Activated CD8-positive, alpha-beta T cell treated with anti-CD3 and anti-CD28 coated beads for 36 hours (primary cell): Measurements from ENCODE around the gene SLC19A1. TPM values are rescaled to one million over a fixed set of nuclear protein-coding genes. Genes with fewer than 3 reads are reported as not detected.
A peak's percentile ranks its signal among the peaks of the same experiment; 100 is the strongest.

Source experiments
- ATAC-seq: fragments of 200-7000 bp; cut with Tn5 transposase; one replicate; pipeline ENCODE4 v1.10.0; 2021; ENCODE audit warnings: mild to moderate bottlenecking, moderate library complexity
- CTCF ChIA-PET: fragments of 350-600 bp; sonication (Branson Sonifier 250); formaldehyde crosslinking; loops from one replicate; lab custom pipeline; 2021; ENCODE audit warnings: antibody characterized with exemption; lab: Charles Lee
- POLR2A ChIA-PET: fragments of 350-600 bp; sonication (Branson Sonifier 250); formaldehyde crosslinking; loops from one replicate; lab custom pipeline; 2021; ENCODE audit warnings: antibody characterized with exemption; lab: Charles Lee
- DNase-seq: peaks from one replicate; pipeline ENCODE4 v3.0.0-alpha.2; 2020
- H3K27ac Mint-ChIP-seq: one replicate; pipeline ENCODE4 v1.8.0; 2021; ENCODE audit warnings: mild to moderate bottlenecking, mixed read lengths
- H3K27me3 Mint-ChIP-seq: one replicate; pipeline ENCODE4 v1.8.0; 2021; ENCODE audit warnings: mixed read lengths
- H3K36me3 Mint-ChIP-seq: one replicate; pipeline ENCODE4 v1.8.0; 2021; ENCODE audit warnings: low read depth, mixed read lengths
- H3K4me1 Mint-ChIP-seq: one replicate; pipeline ENCODE4 v1.8.0; 2021; ENCODE audit warnings: low read depth, mixed read lengths
- H3K4me3 Mint-ChIP-seq: one replicate; pipeline ENCODE4 v1.8.0; 2021; ENCODE audit warnings: mild to moderate bottlenecking, moderate library complexity, mixed read lengths
- H3K9me3 Mint-ChIP-seq: one replicate; pipeline ENCODE4 v1.8.0; 2021; ENCODE audit warnings: mixed read lengths
- CTCF ChIP-seq: fragments of 200-600 bp; IDR thresholded peaks from one replicate; pipeline ENCODE4 v1.8.0; 2022; ENCODE audit warnings: antibody characterized with exemption, mild to moderate bottlenecking
- intact Hi-C: fragments of 100-400 bp; cut with micrococcal nuclease; formaldehyde crosslinking; loops from one replicate; pipeline ENCODE4 v1.10.0; 2022
- total RNA-seq, 2 experiments: library from RNA; stranded (reverse); gene quantifications; one replicate each; pipeline ENCODE4 v1.2.3, GENCODE V29; 2021

SLC19A1 gene
- total RNA-seq, 2 experiments from 2014 or later = 40.1 to 46.1 TPM

- ChIA-PET CTCF (no interaction called here), POLR2A (interaction anchor here (1.1 to 1.4 kb wide), 2 partner anchors 11 to 15 kb away, joined by 3 to 4 read pairs; no protein-coding TSS in a partner anchor)
- peaks cover 9% of the 10 kb centered on the region for H3K36me3 Mint-ChIP-seq
- no peak for TF ChIP-seq CTCF
- no peaks in the 10 kb centered on the region for H3K9me3 Mint-ChIP-seq
- intact Hi-C loops = no loop called here
- no peaks in the 10 kb centered on the region for H3K4me1 Mint-ChIP-seq
- no peak overlapping the region for H3K4me3 Mint-ChIP-seq
- DNase-seq (no peak), ATAC-seq (no peak)
- H3K27ac Mint-ChIP-seq = no peak overlapping the region
- H3K27me3 Mint-ChIP-seq = no peaks in the 10 kb centered on the region
Observed at GRCh38 chr21:45510466-45510955, 31.7 kb downstream of the SLC19A1 start.

- no peaks in the 10 kb centered on the region for H3K27me3 Mint-ChIP-seq
- H3K4me3 Mint-ChIP-seq = no peak overlapping the region
- DNase-seq (no peak), ATAC-seq (peak; percentile 17)
- TF ChIP-seq CTCF = no peak
- no peaks in the 10 kb centered on the region for H3K9me3 Mint-ChIP-seq
- H3K4me1 Mint-ChIP-seq = no peaks in the 10 kb centered on the region
- ChIA-PET POLR2A (interaction anchor here (1.1 to 1.4 kb wide), 2 partner anchors 12 to 15 kb away, joined by 3 to 4 read pairs; no protein-coding TSS in a partner anchor), CTCF (no interaction called here)
- no peak overlapping the region for H3K27ac Mint-ChIP-seq
- intact Hi-C loops = no loop called here
- H3K36me3 Mint-ChIP-seq = peaks cover 6% of the 10 kb centered on the region
Observed at GRCh38 chr21:45509566-45510465, 32.4 kb downstream of the SLC19A1 start.

GRCh38 chr21:45508607-45509565 lies 33.4 kb downstream of the SLC19A1 start:
- Mint-ChIP-seq H3K9me3 (no peaks in the 10 kb centered on the region), H3K27me3 (no peaks in the 10 kb centered on the region), H3K4me3 (no peak overlapping the region), H3K36me3 (peaks cover 2% of the 10 kb centered on the region), H3K4me1 (no peaks in the 10 kb centered on the region), H3K27ac (no peak overlapping the region)
- intact Hi-C loops = no loop called here
- POLR2A ChIA-PET = interaction anchor here (1.1 kb wide), 1 partner anchor 16 kb away, joined by 4 read pairs; no protein-coding TSS in a partner anchor
- no peak for TF ChIP-seq CTCF
- CTCF ChIA-PET = no interaction called here
- ATAC-seq (peak; percentile 29), DNase-seq (no peak)

- ATAC-seq = no peak
- Mint-ChIP-seq H3K27ac (no peak overlapping the region), H3K4me3 (no peak overlapping the region), H3K36me3 (no peaks in the 10 kb centered on the region), H3K27me3 (no peaks in the 10 kb centered on the region), H3K4me1 (no peaks in the 10 kb centered on the region), H3K9me3 (no peaks in the 10 kb centered on the region)
- CTCF ChIA-PET = no interaction called here
- intact Hi-C loops = no loop called here
- DNase-seq = no peak
- TF ChIP-seq CTCF = no peak
- POLR2A ChIA-PET = no interaction called here
Observed at GRCh38 chr21:45507888-45508508, 34.2 kb downstream of the SLC19A1 start.
